KBM-7 (cell line): ENCODE measurements around the gene NBPF3.
"Not testable (repeated sequence)": the region's sequence is repeated elsewhere in the genome, so short reads cannot be mapped to it uniquely, and the experiment has no call there.

Experiments used
- DNase-seq: peaks from one replicate; pipeline ENCODE4 v3.0.0-alpha.2; 2015
- in situ Hi-C: fragments of 300-500 bp; cut with MboI; formaldehyde crosslinking; loops from 2 replicates; pipeline ENCODE4 v1.14.3; 2020; ENCODE audit warnings: low sequenced_read_pairs, low pct_unique_long_range_greater_than_20kb, mixed read lengths

NBPF3 gene

GRCh38 chr1:21510885-21511578 lies 71.1 kb downstream of the NBPF3 start:
- DNase-seq, result no peak
- in situ Hi-C loops, result no loop called here

GRCh38 chr1:21511579-21512522 lies 71.9 kb downstream of the NBPF3 start:
- in situ Hi-C loops, result no loop called here
- DNase-seq, result no peak

- DNase-seq, result no peak
- in situ Hi-C loops, result no loop called here
Measured at GRCh38 chr1:21514245-21514644, 74.3 kb downstream of the NBPF3 start.

- no peak for DNase-seq
- in situ Hi-C loops, result no loop called here
Measured at GRCh38 chr1:21517161-21517589, 77.2 kb downstream of the NBPF3 start.

GRCh38 chr1:21517660-21518480 lies 77.9 kb downstream of the NBPF3 start:
- no peak for DNase-seq
- in situ Hi-C loops, result no loop called here

- no peak for DNase-seq
- in situ Hi-C loops, result no loop called here
Measured at GRCh38 chr1:21518774-21519455, 79.0 kb downstream of the NBPF3 start.

- in situ Hi-C loops, DNase-seq: not testable (repeated sequence)
Measured at GRCh38 chr1:21519486-21520070, 79.6 kb downstream of the NBPF3 start.

- in situ Hi-C loops, result no loop called here
- no peak for DNase-seq
Measured at GRCh38 chr1:21520899-21521716, 81.2 kb downstream of the NBPF3 start.

- in situ Hi-C loops, result no loop called here
Measured at GRCh38 chr1:21521717-21522060, 81.8 kb downstream of the NBPF3 start.

GRCh38 chr1:21522525-21523038 lies 82.6 kb downstream of the NBPF3 start:
- in situ Hi-C loops, result no loop called here
- DNase-seq, result no peak

More at GRCh38 chr1:21521717-21522060, 81.8 kb downstream of the NBPF3 start:
- no peak for DNase-seq

GRCh38 chr1:21523297-21523813 lies 83.4 kb downstream of the NBPF3 start:
- no peak for DNase-seq
- in situ Hi-C loops, result no loop called here

- no peak for DNase-seq
- in situ Hi-C loops, result no loop called here
Measured at GRCh38 chr1:21524220-21524619, 84.3 kb downstream of the NBPF3 start.

- in situ Hi-C loops, result no loop called here
- peak; percentile 35 for DNase-seq
Measured at GRCh38 chr1:21524686-21525339, 84.9 kb downstream of the NBPF3 start.

GRCh38 chr1:21525340-21525717 lies 85.4 kb downstream of the NBPF3 start:
- DNase-seq, result no peak
- in situ Hi-C loops, result no loop called here

GRCh38 chr1:21526441-21526840 lies 86.5 kb downstream of the NBPF3 start:
- DNase-seq, result no peak
- in situ Hi-C loops, result no loop called here

GRCh38 chr1:21530368-21531016 lies 90.6 kb downstream of the NBPF3 start:
- in situ Hi-C loops, result no loop called here
- DNase-seq, result no peak

- in situ Hi-C loops, result no loop called here
- DNase-seq, result no peak
Measured at GRCh38 chr1:21531241-21531640, 91.3 kb downstream of the NBPF3 start.
